Right renal cortex interstitium (tissue), 3 donors: ENCODE data around the gene CAMKMT. TPM values are rescaled to one million over a fixed set of nuclear protein-coding genes. Genes with fewer than 3 reads are reported as not detected.

Experiments used
- DNase-seq, 3 donors: peaks; one replicate each; pipeline ENCODE4 v3.0.0-alpha.2; 2013; ENCODE audit warnings: low read depth in 3 of 3, low spot score in 2 of 3
- polyA plus RNA-seq, 3 donors: library from polyadenylated mRNA; unstranded; fragments of 120-200 nt; gene quantifications; one replicate each; pipeline ENCODE4 v1.2.1, GENCODE V29; 2013; ENCODE audit not compliant: insufficient read length in 3 of 3

The CAMKMT gene
- polyA plus RNA-seq, 3 donors = 13.8 to 16.7 (median 16.3) TPM

- DNase-seq = no peak
Observed at GRCh38 chr2:44722026-44722625, 360.4 kb downstream of the CAMKMT start.

GRCh38 chr2:44723921-44724320 is 362.2 kb downstream of the CAMKMT start:
- DNase-seq = no peak

DNA sequence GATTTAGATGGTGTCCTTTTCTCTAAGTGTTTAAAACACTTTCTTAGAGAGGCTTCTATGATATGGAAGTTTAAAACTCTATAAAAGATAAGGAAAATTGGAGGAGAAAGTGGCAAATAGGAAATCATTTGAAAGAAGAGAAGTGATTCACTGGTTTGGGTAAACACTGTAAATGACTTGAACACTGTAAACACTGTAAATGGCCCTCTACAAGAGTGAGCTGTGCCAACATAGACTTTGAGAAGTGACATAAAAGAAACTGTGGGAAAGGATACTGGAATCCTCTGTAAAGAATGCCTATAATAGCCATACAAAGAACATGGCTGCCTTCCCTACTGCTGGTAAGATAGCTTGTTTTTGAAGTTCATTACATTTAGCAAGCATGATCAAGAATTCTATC is 368.8 kb downstream of the CAMKMT start:
- DNase-seq = no peak

DNA sequence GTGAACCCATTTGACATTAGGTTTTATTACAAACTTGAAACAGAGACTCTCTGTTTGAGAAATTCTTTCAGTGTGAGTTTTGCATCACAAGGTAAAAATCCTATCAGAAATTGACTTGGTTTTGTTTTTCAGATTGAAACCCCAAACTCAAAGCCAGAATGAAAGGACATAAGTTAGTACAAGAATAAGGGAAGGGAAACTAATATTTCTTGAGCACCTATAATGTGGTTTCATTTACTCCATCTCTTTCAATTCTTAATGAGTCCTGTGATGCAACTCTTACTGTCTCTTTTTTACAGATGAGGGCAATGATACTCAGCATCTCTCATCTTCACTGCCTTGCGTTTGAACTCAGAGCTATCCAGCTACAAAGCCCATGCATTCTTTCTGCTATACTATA is 369.8 kb downstream of the CAMKMT start:
- DNase-seq = no peak

- DNase-seq = no peak
Observed at GRCh38 chr2:44736270-44736942, 374.7 kb downstream of the CAMKMT start.

DNA sequence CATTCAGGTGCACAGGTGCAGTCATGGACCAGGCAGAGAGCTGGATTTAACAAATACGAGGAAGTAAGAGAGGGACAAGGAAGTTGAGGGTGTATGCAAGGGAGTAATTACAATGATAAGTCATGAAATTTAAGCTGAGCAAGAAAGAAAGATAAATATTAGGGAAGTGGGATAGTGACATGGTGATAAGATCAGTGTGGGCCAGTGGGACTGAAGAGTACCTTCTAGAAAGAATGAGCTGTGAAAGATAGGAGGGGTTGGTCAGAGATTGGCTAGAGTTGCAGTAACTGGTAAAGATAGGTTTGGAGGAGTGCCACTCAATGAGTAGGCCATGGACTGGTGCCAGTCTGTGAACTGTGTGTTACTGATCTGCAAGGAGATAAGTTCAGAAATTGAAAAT is 378.9 kb downstream of the CAMKMT start:
- DNase-seq = no peak

DNA sequence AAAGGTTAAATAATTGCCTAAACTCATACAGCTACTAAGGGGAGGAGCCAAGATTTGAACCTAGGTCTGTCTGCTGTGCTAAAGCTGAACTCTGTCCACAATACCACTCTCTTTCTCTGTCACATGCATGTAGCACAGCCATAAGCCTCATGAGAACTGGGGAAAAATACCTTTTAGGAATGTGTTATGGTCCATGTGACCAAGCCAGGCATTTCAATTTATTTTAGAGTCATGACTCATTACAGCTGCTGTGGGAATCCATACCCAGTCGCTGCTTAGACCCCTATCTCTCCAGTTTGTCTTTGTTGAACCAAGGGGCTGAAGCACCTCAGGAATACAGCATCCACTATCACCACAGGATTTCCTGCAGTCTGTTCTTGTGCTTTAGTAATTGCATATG is 379.8 kb downstream of the CAMKMT start:
- no peak for DNase-seq

GRCh38 chr2:44742057-44742456 is 380.3 kb downstream of the CAMKMT start:
- DNase-seq = no peak

DNA sequence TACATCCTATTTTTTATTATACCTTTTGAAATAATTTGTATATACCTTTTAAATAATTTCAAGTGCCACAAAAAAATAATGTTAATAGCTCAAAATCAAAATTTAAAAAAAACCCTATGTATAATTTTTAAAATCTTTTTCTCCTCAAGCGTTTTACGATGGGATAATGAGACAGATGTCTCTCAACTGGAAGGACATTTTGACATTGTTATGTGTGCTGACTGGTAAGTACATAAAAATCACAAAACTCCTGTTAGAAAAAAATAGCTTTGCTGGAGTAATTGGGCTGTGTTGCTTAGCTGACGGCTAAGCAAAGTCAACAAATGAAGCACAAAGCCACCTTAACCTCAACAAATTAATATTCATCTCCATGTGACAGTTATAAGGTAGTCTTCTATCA is 381.7 kb downstream of the CAMKMT start:
- DNase-seq = no peak

GRCh38 chr2:44744961-44745892 is 383.5 kb downstream of the CAMKMT start:
- DNase-seq = peak in 1 of 3 donors; percentile 29

- DNase-seq = no peak
Observed at GRCh38 chr2:44745922-44746766, 384.4 kb downstream of the CAMKMT start.

- no peak for DNase-seq
Observed at GRCh38 chr2:44746856-44747615, 385.3 kb downstream of the CAMKMT start.

DNA sequence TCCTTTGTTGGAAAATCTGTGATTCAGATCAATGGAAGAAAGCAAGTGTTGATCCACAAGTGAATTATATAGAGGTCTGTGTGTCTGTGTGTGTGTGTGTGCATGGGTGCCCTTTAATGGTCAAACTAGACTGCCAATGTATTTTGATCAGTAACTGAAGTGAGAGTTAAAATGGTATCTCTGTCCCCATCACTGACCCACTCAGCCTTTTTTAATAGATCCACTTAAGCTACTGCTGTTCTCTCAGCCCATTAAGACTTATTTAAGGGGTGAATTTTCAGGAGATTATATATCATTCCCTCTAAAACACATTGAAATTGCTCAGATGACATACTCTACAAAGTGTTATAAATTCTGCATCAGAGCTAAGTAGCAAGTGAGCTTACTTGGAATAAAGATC is 386.0 kb downstream of the CAMKMT start:
- no peak for DNase-seq

GRCh38 chr2:44751754-44752479 is 390.2 kb downstream of the CAMKMT start:
- no peak for DNase-seq

DNA sequence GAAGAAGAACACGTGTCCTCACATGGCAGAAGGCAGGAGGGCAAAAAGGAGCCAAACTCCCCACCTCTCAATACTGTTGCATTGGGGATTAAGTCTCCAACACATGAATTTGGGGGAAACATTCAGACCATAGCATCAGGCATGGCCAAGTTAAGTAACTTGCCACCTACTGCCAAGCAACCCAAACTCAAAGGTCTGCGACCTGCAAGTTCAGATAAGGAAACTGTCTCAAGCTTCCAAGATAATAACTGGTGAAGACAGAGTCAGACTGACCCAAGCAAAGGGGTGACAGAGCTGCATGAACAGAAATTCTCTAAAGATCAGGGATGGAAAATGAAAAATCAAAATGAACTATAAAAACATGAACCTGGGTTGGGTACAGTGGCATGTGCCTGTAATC is 391.0 kb downstream of the CAMKMT start:
- no peak for DNase-seq

GRCh38 chr2:44753552-44754285 is 392.0 kb downstream of the CAMKMT start:
- no peak for DNase-seq

- DNase-seq = no peak
Observed at GRCh38 chr2:44758591-44758990, 396.8 kb downstream of the CAMKMT start.

DNA sequence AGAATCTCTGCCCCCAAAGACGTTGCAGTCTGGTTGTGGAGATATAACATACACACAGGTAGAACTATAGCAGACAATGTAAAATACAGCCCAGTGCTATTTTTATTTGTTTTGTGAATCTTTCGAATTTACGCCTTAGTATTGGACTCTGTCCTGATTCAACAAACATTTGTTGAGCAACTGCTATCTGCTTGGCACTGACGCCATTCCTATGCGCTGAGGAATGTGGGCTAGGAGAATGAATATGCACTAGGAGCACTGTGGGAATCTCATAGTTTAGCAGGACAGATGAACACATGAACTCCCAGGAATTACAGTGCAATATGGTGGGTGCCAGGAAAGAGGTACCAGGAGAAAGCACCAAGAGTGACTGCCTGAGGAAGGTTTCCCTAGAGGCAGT is 398.1 kb downstream of the CAMKMT start:
- DNase-seq = no peak
